ENCODE results near the gene ADGRG3.

DNA sequence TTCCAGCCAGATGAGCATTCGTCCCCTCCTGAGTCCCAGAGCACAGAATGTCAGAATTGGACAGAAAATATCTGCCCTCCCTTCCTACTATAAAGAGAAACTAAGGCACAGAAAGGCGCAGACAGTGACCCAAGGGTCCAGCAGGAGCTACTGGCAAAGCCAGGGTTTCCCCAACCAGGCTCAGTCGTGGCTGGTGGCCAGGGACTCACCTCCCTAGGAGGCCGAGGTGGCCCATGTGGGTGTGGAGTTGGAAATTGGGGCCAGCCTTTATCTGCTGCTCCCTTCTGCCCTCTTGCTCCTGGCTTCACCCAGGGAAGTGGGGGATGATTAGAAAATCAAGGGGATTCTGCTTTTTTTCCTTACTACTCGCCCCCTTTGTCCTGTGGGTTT is 27.6 kb downstream of the ADGRG3 start:
- TF ChIP-seq, protein P1, sequence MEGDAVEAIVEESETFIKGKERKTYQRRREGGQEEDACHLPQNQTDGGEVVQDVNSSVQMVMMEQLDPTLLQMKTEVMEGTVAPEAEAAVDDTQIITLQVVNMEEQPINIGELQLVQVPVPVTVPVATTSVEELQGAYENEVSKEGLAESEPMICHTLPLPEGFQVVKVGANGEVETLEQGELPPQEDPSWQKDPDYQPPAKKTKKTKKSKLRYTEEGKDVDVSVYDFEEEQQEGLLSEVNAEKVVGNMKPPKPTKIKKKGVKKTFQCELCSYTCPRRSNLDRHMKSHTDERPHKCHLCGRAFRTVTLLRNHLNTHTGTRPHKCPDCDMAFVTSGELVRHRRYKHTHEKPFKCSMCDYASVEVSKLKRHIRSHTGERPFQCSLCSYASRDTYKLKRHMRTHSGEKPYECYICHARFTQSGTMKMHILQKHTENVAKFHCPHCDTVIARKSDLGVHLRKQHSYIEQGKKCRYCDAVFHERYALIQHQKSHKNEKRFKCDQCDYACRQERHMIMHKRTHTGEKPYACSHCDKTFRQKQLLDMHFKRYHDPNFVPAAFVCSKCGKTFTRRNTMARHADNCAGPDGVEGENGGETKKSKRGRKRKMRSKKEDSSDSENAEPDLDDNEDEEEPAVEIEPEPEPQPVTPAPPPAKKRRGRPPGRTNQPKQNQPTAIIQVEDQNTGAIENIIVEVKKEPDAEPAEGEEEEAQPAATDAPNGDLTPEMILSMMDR (IDR thresholded peaks at IDR 0.05; ENCODE audit: poor library complexity): no peak
- no peak for TF ChIP-seq EZH2 (IDR thresholded peaks at IDR 0.05; ENCODE audit: borderline replicate concordance)
